GM12873 (cell line): Measurements from ENCODE around the gene MINAR2.

ENCODE experiments used
- CTCF ChIP-seq: IDR thresholded peaks from 2 replicates; pipeline ENCODE4 v1.5.1; 2012; ENCODE audit warnings: low read depth, mild to moderate bottlenecking, moderate library complexity, low read length, control low read depth; ENCODE audit not compliant: insufficient read depth; ENCODE audit errors: missing control alignments

MINAR2 gene

GRCh38 chr5:129724647-129725046, 23.2 kb upstream of the MINAR2 start:
- no peak for TF ChIP-seq CTCF

GRCh38 chr5:129739773-129740172, 8.1 kb upstream of the MINAR2 start:
- no peak for TF ChIP-seq CTCF

GRCh38 chr5:129743541-129744187, 4.2 kb upstream of the MINAR2 start:
- no peak for TF ChIP-seq CTCF

GRCh38 chr5:129745997-129746396, 1.9 kb upstream of the MINAR2 start:
- no peak for TF ChIP-seq CTCF

GRCh38 chr5:129746876-129747275, 1.0 kb upstream of the MINAR2 start:
- TF ChIP-seq CTCF: no peak

GRCh38 chr5:129748913-129749880, 1.3 kb downstream of the MINAR2 start:
- TF ChIP-seq CTCF: no peak

- TF ChIP-seq CTCF: no peak
Observed at GRCh38 chr5:129760636-129761325, 12.9 kb downstream of the MINAR2 start.
